GM12878 (cell line): ENCODE data around the gene SETD2. TPM values are rescaled to one million over a fixed set of nuclear protein-coding genes. Genes with fewer than 3 reads are reported as not detected.

ENCODE experiments used
- ATAC-seq: fragments of 200-7000 bp; cut with Tn5 transposase; 3 replicates; pipeline ENCODE4 v1.9.1; 2020; ENCODE audit warnings: mild to moderate bottlenecking, moderate library complexity
- BruUV-seq: library from RNA; stranded (reverse); fragments of 400-500 nt; replicated peaks from 2 replicates; lab custom pipeline; 2021; lab: Mats Ljungman, UMichigan
- CTCF ChIA-PET: fragments of 300-600 bp; sonication (Branson Sonifier 250); formaldehyde crosslinking; extraction: SDS; loops from one replicate; lab custom pipeline; 2021; ENCODE audit warnings: inconsistent platforms; lab: Yijun Ruan, JAX
- POLR2A ChIA-PET: fragments of 350-600 bp; formaldehyde crosslinking; extraction: SDS; loops from one replicate; lab custom pipeline; 2021; ENCODE audit warnings: inconsistent platforms; lab: Charles Lee
- RAD21 ChIA-PET: fragments of 300-600 bp; sonication (Branson Sonifier 250); formaldehyde crosslinking; loops from one replicate; lab custom pipeline; 2023; ENCODE audit warnings: antibody characterized with exemption; ENCODE audit not compliant: unreplicated experiment; lab: Charles Lee
- SMC1A ChIA-PET: fragments of 300-600 bp; sonication (Branson Sonifier 250); formaldehyde crosslinking; loops from one replicate; lab custom pipeline; 2023; ENCODE audit not compliant: unreplicated experiment, uncharacterized antibody; lab: Charles Lee
- DNase-seq: peaks from one replicate; pipeline ENCODE4 v3.0.0-alpha.2; 2011; ENCODE audit warnings: low read depth, low spot score
- FAIRE-seq: peaks from 3 replicates; lab custom pipeline; 2011; peaks lifted over from hg19 to GRCh38; lab: Jason Lieb, UNC
- H2AFZ ChIP-seq: 2 replicates; pipeline ENCODE4 v1.6.0; 2011; ENCODE audit warnings: low read depth, low read length, control low read depth; ENCODE audit not compliant: control insufficient read depth
- H3K27ac ChIP-seq: 2 replicates; pipeline ENCODE4 v1.5.1; 2011; ENCODE audit warnings: control low read depth; ENCODE audit not compliant: control insufficient read depth, insufficient read depth
- H3K27me3 ChIP-seq, 2 experiments: replicated peaks in 1 of 2; 2 replicates each; pipeline versions ENCODE4 v1.6.0 to v1.6.1; 2011; ENCODE audit warnings: low read length in 1 of 2; ENCODE audit not compliant: control insufficient read depth in 2 of 2, insufficient read depth in 2 of 2
- H3K36me3 ChIP-seq, 2 experiments: 2 replicates each; pipeline ENCODE4 v1.5.1; 2011; ENCODE audit warnings: low read length in 1 of 2; ENCODE audit not compliant: control insufficient read depth in 2 of 2, insufficient read depth in 2 of 2
- H3K4me1 ChIP-seq: 2 replicates; pipeline ENCODE4 v1.6.1; 2011; ENCODE audit warnings: mild to moderate bottlenecking, low read length, moderate library complexity, mixed read lengths; ENCODE audit not compliant: control insufficient read depth, insufficient read depth
- H3K4me2 ChIP-seq: 2 replicates; pipeline ENCODE4 v1.6.0; 2011; ENCODE audit warnings: control low read depth; ENCODE audit not compliant: control insufficient read depth, insufficient read depth
- H3K4me3 ChIP-seq: fragments of 200-600 bp; sonication (generic); 2 replicates; pipeline ENCODE4 v1.5.1; 2016
- H3K79me2 ChIP-seq: 2 replicates; pipeline ENCODE4 v1.6.0; 2011; ENCODE audit warnings: low read length; ENCODE audit not compliant: control insufficient read depth, insufficient read depth
- H3K9ac ChIP-seq: 2 replicates; pipeline ENCODE4 v1.8.0; 2011; ENCODE audit warnings: low read length, control low read depth, mixed read lengths; ENCODE audit not compliant: control insufficient read depth, insufficient read depth
- H3K9me3 ChIP-seq: replicated peaks from 3 replicates; pipeline ENCODE4 v1.5.1; 2011; ENCODE audit warnings: mild to moderate bottlenecking, low read length; ENCODE audit not compliant: control insufficient read depth, insufficient read depth
- H4K20me1 ChIP-seq: 2 replicates; pipeline ENCODE4 v1.6.0; 2011; ENCODE audit not compliant: control insufficient read depth, insufficient read depth
- CBX3 ChIP-seq: fragments of 200-600 bp; sonication (generic); IDR thresholded peaks from 2 replicates; pipeline ENCODE4 v1.6.1; 2016; ENCODE audit warnings: low read depth, borderline replicate concordance
- CEBPZ ChIP-seq: fragments of 150-350 bp; IDR thresholded peaks from 2 replicates; pipeline ENCODE4 v1.6.1; 2016; ENCODE audit warnings: low read depth, low read length
- E2F8 ChIP-seq: fragments of 450-650 bp; IDR thresholded peaks from 2 replicates; pipeline ENCODE4 v1.6.1; 2018; ENCODE audit warnings: mild to moderate bottlenecking, low read depth, moderate library complexity; ENCODE audit not compliant: partially characterized antibody
- KLF5 ChIP-seq: fragments of 450-650 bp; IDR thresholded peaks from 2 replicates; pipeline ENCODE4 v1.6.1; 2014; ENCODE audit warnings: mild to moderate bottlenecking; ENCODE audit not compliant: partially characterized antibody
- NBN ChIP-seq: fragments of 450-650 bp; IDR thresholded peaks from 2 replicates; pipeline ENCODE4 v1.6.1; 2016
- NR2C1 ChIP-seq: fragments of 450-650 bp; IDR thresholded peaks from 2 replicates; pipeline ENCODE4 v1.6.1; 2017; ENCODE audit warnings: antibody characterized with exemption, mild to moderate bottlenecking, moderate library complexity
- NR2C2 ChIP-seq: IDR thresholded peaks from 2 replicates; pipeline ENCODE4 v1.6.1; 2011; ENCODE audit warnings: borderline replicate concordance, low read depth; ENCODE audit not compliant: control insufficient read depth, insufficient read length
- PAX5 ChIP-seq: IDR thresholded peaks from 2 replicates; pipeline ENCODE4 v1.6.1; 2011; ENCODE audit warnings: low read depth, low read length, borderline replicate concordance
- POU2F2 ChIP-seq: IDR thresholded peaks from 3 replicates; pipeline ENCODE4 v1.6.1; 2011; ENCODE audit warnings: low read depth, mild to moderate bottlenecking, low read length, borderline replicate concordance
- SUZ12 ChIP-seq: fragments of 200-600 bp; sonication (generic); IDR thresholded peaks from one replicate; pipeline ENCODE4 v1.6.1; 2018; ENCODE audit warnings: antibody characterized with exemption, mild to moderate bottlenecking; ENCODE audit not compliant: unreplicated experiment
- TCF3 ChIP-seq: IDR thresholded peaks from 2 replicates; pipeline ENCODE4 v1.6.1; 2012; ENCODE audit warnings: low read depth, mild to moderate bottlenecking, low read length, borderline replicate concordance; ENCODE audit not compliant: insufficient read depth
- TCF7 ChIP-seq: IDR thresholded peaks from 2 replicates; pipeline ENCODE4 v1.6.1; 2014; ENCODE audit warnings: antibody characterized with exemption, borderline replicate concordance
- ZBTB33 ChIP-seq: fragments of 450-650 bp; IDR thresholded peaks from 2 replicates; pipeline ENCODE4 v1.6.1; 2017; ENCODE audit warnings: mild to moderate bottlenecking
- ZZZ3 ChIP-seq: IDR thresholded peaks from 2 replicates; pipeline ENCODE4 v1.6.1; 2011; ENCODE audit warnings: low read depth; ENCODE audit not compliant: control insufficient read depth, insufficient read length
- WGBS: methylation state at CpG from one replicate; pipeline ENCODE4 v1.1.6; 2016; ENCODE audit warnings: low lambda C conversion rate; ENCODE audit not compliant: insufficient replicate concordance, insufficient coverage; ENCODE audit errors: missing lambda C conversion rate; 5-methylcytosine and 5-hydroxymethylcytosine counted together
- in situ Hi-C: fragments of 300-500 bp; cut with MboI; formaldehyde crosslinking; loops from 9 replicates; pipeline ENCODE4 v1.14.3; 2018; ENCODE audit warnings: mixed read lengths
- intact Hi-C: fragments of 100-400 bp; cut with micrococcal nuclease; formaldehyde crosslinking; loops from one replicate; pipeline ENCODE4 v1.14.2; 2022; ENCODE audit not compliant: unreplicated experiment
- polyA plus RNA-seq, 11 experiments: library from polyadenylated mRNA; depleted of rRNA in 4 of 11; unstranded in 6 of 11; stranded (reverse) in 5 of 11; fragments of >200 nt; fragmentation: Nextera tagmentation in 4 of 11; fragmentation: Illumina TruSeq in 1 of 11; extraction: Ambion mirVana in 4 of 11; extraction: Trizol in 1 of 11; gene quantifications; 1 replicate in 1 of 11; 2 replicates in 10 of 11; pipeline versions ENCODE4 v1.2.1 to v1.2.3, GENCODE V29; 2011 to 2016; ENCODE audit warnings: inconsistent platforms in 2 of 11, missing spikeins in 2 of 11, low read depth in 1 of 11
- total RNA-seq, 4 experiments: library from RNA; depleted of rRNA in 3 of 4; stranded (reverse); fragments of >200 nt in 3 of 4; fragmentation: Illumina TruSeq in 1 of 4; extraction: Trizol in 1 of 4; gene quantifications; 2 replicates each; pipeline versions ENCODE4 v1.2.1 to v1.2.3, GENCODE V29; 2013 to 2021

Gene SETD2
- total and polyA plus RNA-seq, 10 of the 15 experiments (the other 5 are each of a cell fraction or from before 2014, with no cell fraction given): 8.4 to 44.9 (median 24.5) TPM

GRCh38 chr3:47121409-47121808, 42.5 kb downstream of the SETD2 start:
- Histone ChIP-seq H3K4me2 (no peak overlapping the region), H3K27ac (no peak overlapping the region), H3K36me3 (peaks cover 11 to 42% of the 10 kb centered on the region in 2 experiments), H4K20me1 (no peaks in the 10 kb centered on the region), H3K4me1 (no peaks in the 10 kb centered on the region; the same call in 1 of the 2 replicates), H3K4me3 (no peak overlapping the region), H3K27me3 (no peaks in the 10 kb centered on the region), H3K9ac (no peak overlapping the region), H2AFZ (no peak overlapping the region), H3K9me3 (peaks cover 3% of the 10 kb centered on the region; the same call in 2 of the 3 replicates), H3K79me2 (peaks cover 4% of the 10 kb centered on the region)
- intact Hi-C loops (no loop called here), in situ Hi-C loops (no loop called here)
- BruUV-seq: no TSS peak
- FAIRE-seq (peak; percentile 44), DNase-seq (no peak), ATAC-seq (no peak)
- ChIA-PET SMC1A (interaction anchor here (1.5 to 2.5 kb wide), 2 partner anchors 10 to 43 kb away, joined by 4 to 6 read pairs; partner anchors contain the start of gene SETD2), POLR2A (no interaction called here), RAD21 (no interaction called here), CTCF (no interaction called here)
- 83% methylated on average over 3 of the region's 3 CpGs for WGBS
- TF ChIP-seq NBN (no peak), SUZ12 (no peak), TCF3 (no peak), NR2C2 (no peak), KLF5 (no peak), NR2C1 (no peak), ZBTB33 (no peak), CBX3 (no peak), CEBPZ (no peak), POU2F2 (no peak), E2F8 (no peak), TCF7 (no peak), ZZZ3 (no peak), PAX5 (no peak)
